Mesodermal cell (in vitro differentiated cells): ENCODE results near the gene FNBP1L.
A peak's percentile ranks its signal among the peaks of the same experiment; 100 is the strongest.

Experiments used
- H3K27ac ChIP-seq: 2 replicates; pipeline ENCODE4 v1.7.0; 2013; ENCODE audit warnings: mild to moderate bottlenecking, low read depth, low read length, moderate library complexity; ENCODE audit not compliant: severe bottlenecking
- H3K36me3 ChIP-seq: 2 replicates; pipeline ENCODE4 v1.7.1; 2013; ENCODE audit warnings: mild to moderate bottlenecking, low read length, moderate library complexity; ENCODE audit not compliant: control insufficient read depth, insufficient read depth
- H3K4me1 ChIP-seq: one replicate; pipeline ENCODE4 v1.7.1; 2013; ENCODE audit warnings: mild to moderate bottlenecking, low read length; ENCODE audit not compliant: insufficient read depth, control insufficient read depth, poor library complexity, severe bottlenecking
- H3K4me3 ChIP-seq: 2 replicates; pipeline ENCODE4 v1.7.0; 2013; ENCODE audit warnings: low read length, control low read depth, mild to moderate bottlenecking; ENCODE audit not compliant: insufficient read depth, poor library complexity, severe bottlenecking; ENCODE audit errors: extremely low read depth
- H3K9me3 ChIP-seq: 2 replicates; pipeline ENCODE4 v1.7.1; 2013; ENCODE audit warnings: mild to moderate bottlenecking, low read length, moderate library complexity; ENCODE audit not compliant: control insufficient read depth
- WGBS, 2 experiments: methylation state at CpG; one replicate each; pipeline ENCODE4 v1.1.5; 2013; ENCODE audit warnings: missing lambda C conversion rate in 2 of 2; ENCODE audit not compliant: insufficient coverage in 2 of 2; 5-methylcytosine and 5-hydroxymethylcytosine counted together

The FNBP1L gene

GRCh38 chr1:93567255-93567918 lies 119.5 kb downstream of the FNBP1L start:
- Histone ChIP-seq H3K36me3 (peaks cover 90% of the 10 kb centered on the region), H3K27ac (peak overlapping the region; percentile 80), H3K9me3 (no peaks in the 10 kb centered on the region), H3K4me1 (peaks cover 16% of the 10 kb centered on the region), H3K4me3 (no peak overlapping the region)
- WGBS, 2 experiments, result 88 to 90% methylated on average over 11 to 15 of the region's 15 CpGs

GRCh38 chr1:93569489-93569888 lies 121.6 kb downstream of the FNBP1L start:
- peaks cover 92% of the 10 kb centered on the region for H3K36me3 ChIP-seq
- H3K9me3 ChIP-seq, result no peaks in the 10 kb centered on the region
- no peak overlapping the region for H3K27ac ChIP-seq
- peaks cover 16% of the 10 kb centered on the region for H3K4me1 ChIP-seq
- WGBS, 2 experiments, result 83% methylated on average over 1 of the region's 2 CpGs; no CpG with 5 or more reads in 1 of the 2 experiments
- H3K4me3 ChIP-seq, result no peak overlapping the region

- Histone ChIP-seq H3K36me3 (peaks cover 92% of the 10 kb centered on the region), H3K4me3 (no peak overlapping the region), H3K4me1 (peaks cover 26% of the 10 kb centered on the region), H3K27ac (peak overlapping the region; percentile 36), H3K9me3 (no peaks in the 10 kb centered on the region)
- 96 to 98% methylated on average over 12 of the region's 12 CpGs for WGBS, 2 experiments
These were observed 123.8 kb downstream of the FNBP1L start for GRCh38 chr1:93571623-93572310.

- Histone ChIP-seq H3K27ac (no peak overlapping the region), H3K4me3 (no peak overlapping the region), H3K9me3 (no peaks in the 10 kb centered on the region), H3K4me1 (peaks cover 21% of the 10 kb centered on the region), H3K36me3 (peaks cover 98% of the 10 kb centered on the region)
- 83 to 100% methylated on average over 1 of the region's 1 CpG for WGBS, 2 experiments
These were observed 126.1 kb downstream of the FNBP1L start for GRCh38 chr1:93573940-93574469.

- H3K9me3 ChIP-seq, result no peaks in the 10 kb centered on the region
- H3K36me3 ChIP-seq, result peaks cover 98% of the 10 kb centered on the region
- no peak overlapping the region for H3K27ac ChIP-seq
- WGBS, 2 experiments, result 88 to 91% methylated on average over 5 to 6 of the region's 7 CpGs
- H3K4me1 ChIP-seq, result peaks cover 26% of the 10 kb centered on the region
- no peak overlapping the region for H3K4me3 ChIP-seq
These were observed 126.6 kb downstream of the FNBP1L start for GRCh38 chr1:93574511-93574910.

- peaks cover 31% of the 10 kb centered on the region for H3K4me1 ChIP-seq
- H3K36me3 ChIP-seq, result peaks cover 97% of the 10 kb centered on the region
- WGBS, 2 experiments, result 92 to 96% methylated on average over 5 to 6 of the region's 6 CpGs
- no peaks in the 10 kb centered on the region for H3K9me3 ChIP-seq
- no peak overlapping the region for H3K4me3 ChIP-seq
- peak overlapping the region; percentile 63 for H3K27ac ChIP-seq
These were observed 127.1 kb downstream of the FNBP1L start for GRCh38 chr1:93574991-93575390.

GRCh38 chr1:93575621-93576284 lies 127.8 kb downstream of the FNBP1L start:
- H3K36me3 ChIP-seq, result peaks cover 92% of the 10 kb centered on the region
- H3K4me3 ChIP-seq, result no peak overlapping the region
- H3K9me3 ChIP-seq, result no peaks in the 10 kb centered on the region
- H3K27ac ChIP-seq, result peak overlapping the region; percentile 63
- 88 to 94% methylated on average over 4 to 9 of the region's 10 CpGs for whole genome bisulfite sequencing, 2 experiments
- H3K4me1 ChIP-seq, result peaks cover 38% of the 10 kb centered on the region

GRCh38 chr1:93576346-93576745 lies 128.4 kb downstream of the FNBP1L start:
- Histone ChIP-seq H3K4me1 (peaks cover 39% of the 10 kb centered on the region), H3K4me3 (no peak overlapping the region), H3K36me3 (peaks cover 89% of the 10 kb centered on the region), H3K9me3 (no peaks in the 10 kb centered on the region), H3K27ac (peak overlapping the region; percentile 63)
- 86 to 95% methylated on average over 6 to 8 of the region's 9 CpGs for WGBS, 2 experiments

- Histone ChIP-seq H3K27ac (peak overlapping the region; percentile 63), H3K36me3 (peaks cover 89% of the 10 kb centered on the region)
- WGBS, 2 experiments, result 83 to 100% methylated on average over 1 of the region's 2 CpGs
These were observed 128.8 kb downstream of the FNBP1L start for GRCh38 chr1:93576746-93577145.

GRCh38 chr1:93577536-93578432 lies 129.9 kb downstream of the FNBP1L start:
- Histone ChIP-seq H3K36me3 (peaks cover 89% of the 10 kb centered on the region), H3K4me3 (no peak overlapping the region), H3K27ac (no peak overlapping the region), H3K9me3 (no peaks in the 10 kb centered on the region), H3K4me1 (peaks cover 39% of the 10 kb centered on the region)
- WGBS, 2 experiments, result 94 to 97% methylated on average over 16 to 17 of the region's 18 CpGs

More at GRCh38 chr1:93576746-93577145, 128.8 kb downstream of the FNBP1L start:
- Histone ChIP-seq H3K4me1 (peaks cover 39% of the 10 kb centered on the region), H3K4me3 (no peak overlapping the region), H3K9me3 (no peaks in the 10 kb centered on the region)
